ENCODE data around the gene DNAJC12. TPM values are rescaled to one million over a fixed set of nuclear protein-coding genes. Genes with fewer than 3 reads are reported as not detected.
"Not testable (repeated sequence)": the region's sequence is repeated elsewhere in the genome, so short reads cannot be mapped to it uniquely, and the experiment has no call there.

DNAJC12 gene
- total RNA-seq, 1 donor: 1.9 TPM

GRCh38 chr10:67794256-67794655 is 43.7 kb downstream of the DNAJC12 start:
- no peak for DNase-seq (ENCODE audit: low read depth in 2 of 3, low spot score in 2 of 3)

GRCh38 chr10:67793313-67793712 is 44.7 kb downstream of the DNAJC12 start:
- DNase-seq (ENCODE audit: low read depth in 2 of 3, low spot score in 2 of 3): no peak

GRCh38 chr10:67792653-67793052 is 45.3 kb downstream of the DNAJC12 start:
- DNase-seq (ENCODE audit: low read depth in 2 of 3, low spot score in 2 of 3): no peak

GRCh38 chr10:67790534-67791408 is 47.2 kb downstream of the DNAJC12 start:
- no peak for DNase-seq (ENCODE audit: low read depth in 2 of 3, low spot score in 2 of 3)

- DNase-seq (ENCODE audit: low read depth in 2 of 3, low spot score in 2 of 3): no peak
These were observed 48.2 kb downstream of the DNAJC12 start for GRCh38 chr10:67789769-67790168.

GRCh38 chr10:67788028-67788886 is 49.7 kb downstream of the DNAJC12 start:
- peak in 2 of 3 donors; percentile 44 to 66 for DNase-seq (ENCODE audit: low read depth in 2 of 3, low spot score in 2 of 3)

GRCh38 chr10:67785098-67785497 is 52.9 kb downstream of the DNAJC12 start:
- DNase-seq (ENCODE audit: low read depth in 2 of 3, low spot score in 2 of 3): peak in 1 of 3 donors; percentile 56

GRCh38 chr10:67784474-67784873 is 53.5 kb downstream of the DNAJC12 start:
- peak in 1 of 3 donors; percentile 52 for DNase-seq (ENCODE audit: low read depth in 2 of 3, low spot score in 2 of 3)

GRCh38 chr10:67783606-67784294 is 54.2 kb downstream of the DNAJC12 start:
- no peak for DNase-seq (ENCODE audit: low read depth in 2 of 3, low spot score in 2 of 3)

GRCh38 chr10:67782530-67782929 is 55.5 kb downstream of the DNAJC12 start:
- DNase-seq (ENCODE audit: low read depth in 2 of 3, low spot score in 2 of 3): no peak

GRCh38 chr10:67780759-67781538 is 57.0 kb downstream of the DNAJC12 start:
- DNase-seq (ENCODE audit: low read depth in 2 of 3, low spot score in 2 of 3): no peak

- DNase-seq (ENCODE audit: low read depth in 2 of 3, low spot score in 2 of 3): not testable (repeated sequence)
These were observed 57.8 kb downstream of the DNAJC12 start for GRCh38 chr10:67780204-67780621.

- peak; percentile 60 to 89 (median 83) for DNase-seq (ENCODE audit: low read depth in 2 of 3, low spot score in 2 of 3)
These were observed 58.4 kb downstream of the DNAJC12 start for GRCh38 chr10:67779465-67780203.

GRCh38 chr10:67776371-67776770 is 61.6 kb downstream of the DNAJC12 start:
- no peak for DNase-seq (ENCODE audit: low read depth in 2 of 3, low spot score in 2 of 3)

GRCh38 chr10:67775279-67775678 is 62.7 kb downstream of the DNAJC12 start:
- no peak for DNase-seq (ENCODE audit: low read depth in 2 of 3, low spot score in 2 of 3)

GRCh38 chr10:67772894-67773511 is 65.0 kb downstream of the DNAJC12 start:
- DNase-seq (ENCODE audit: low read depth in 2 of 3, low spot score in 2 of 3): peak in 2 of 3 donors; percentile 27 to 81

- no peak for DNase-seq (ENCODE audit: low read depth in 2 of 3, low spot score in 2 of 3)
These were observed 65.8 kb downstream of the DNAJC12 start for GRCh38 chr10:67772151-67772550.

- no peak for DNase-seq (ENCODE audit: low read depth in 2 of 3, low spot score in 2 of 3)
These were observed 66.8 kb downstream of the DNAJC12 start for GRCh38 chr10:67771200-67771599.

- DNase-seq (ENCODE audit: low read depth in 2 of 3, low spot score in 2 of 3): no peak
These were observed 67.5 kb downstream of the DNAJC12 start for GRCh38 chr10:67770537-67770936.

All from hematopoietic multipotent progenitor cell (in vitro differentiated cells).